H1 (cell line): ENCODE measurements around the gene MCFD2.

Source experiments
- SIN3A ChIP-seq, 2 experiments: IDR thresholded peaks in 1 of 2; conservative IDR thresholded peaks in 1 of 2; 2 replicates each; pipeline ENCODE4 v1.6.1; 2011 to 2012; ENCODE audit warnings: low read length in 2 of 2, improper control_type of control experiment in 1 of 2, low read depth in 1 of 2, mild to moderate bottlenecking in 1 of 2
- SIX5 ChIP-seq: IDR thresholded peaks from 2 replicates; pipeline ENCODE4 v1.6.1; 2011; ENCODE audit warnings: mild to moderate bottlenecking, low read depth, low read length
- TBP ChIP-seq: IDR thresholded peaks from 2 replicates; pipeline ENCODE4 v1.6.1; 2011; ENCODE audit warnings: low read depth, low read length, improper control_type of control experiment
- YY1 ChIP-seq: IDR thresholded peaks from 2 replicates; pipeline ENCODE4 v1.6.1; 2011; ENCODE audit warnings: low read depth, mild to moderate bottlenecking, low read length
- TF ChIP-seq, protein P1 (sequence below), 3 experiments: IDR thresholded peaks; 1 replicate in 2 of 3; 2 replicates in 1 of 3; pipeline versions ENCODE4 v1.5.1 to v1.6.1; 2011; ENCODE audit warnings: low read length in 3 of 3, mild to moderate bottlenecking in 3 of 3, inconsistent platforms in 2 of 3, low read depth in 1 of 3, moderate library complexity in 1 of 3; ENCODE audit not compliant: insufficient read depth in 1 of 3; ENCODE audit errors: control extremely low read depth in 1 of 3

DNA sequence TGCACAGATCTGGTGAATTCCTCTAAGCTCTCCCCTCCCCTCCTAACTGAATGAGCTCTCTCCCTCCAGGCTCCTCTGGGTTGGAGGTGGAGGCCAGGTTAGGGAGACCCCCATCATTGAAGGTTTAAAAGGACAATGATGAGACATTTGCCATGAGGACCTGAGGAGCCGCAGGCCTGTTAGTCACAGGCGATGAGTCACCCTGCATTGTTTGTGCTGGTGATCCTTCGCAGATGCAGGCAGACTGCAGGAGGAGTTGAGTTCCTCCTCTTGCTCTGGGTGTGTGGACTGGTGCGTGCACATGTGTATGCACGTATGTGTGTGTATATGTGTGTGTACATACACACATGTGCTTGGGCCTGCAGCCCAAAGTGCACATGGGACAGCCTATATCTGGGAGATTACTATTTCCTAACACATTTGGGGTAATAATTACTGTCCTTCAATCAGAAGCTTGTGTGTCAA, 42.0 kb downstream of the MCFD2 start:
- TF ChIP-seq TBP (no peak), SIX5 (no peak), YY1 (no peak), SIN3A (conservative IDR thresholded peaks at IDR 0.05 in 1 of 2, IDR thresholded peaks at IDR 0.05 in 1 of 2; ENCODE audit: low read depth in 1 of 2, low read length in 2 of 2) (no peak)
- TF ChIP-seq, protein P1, sequence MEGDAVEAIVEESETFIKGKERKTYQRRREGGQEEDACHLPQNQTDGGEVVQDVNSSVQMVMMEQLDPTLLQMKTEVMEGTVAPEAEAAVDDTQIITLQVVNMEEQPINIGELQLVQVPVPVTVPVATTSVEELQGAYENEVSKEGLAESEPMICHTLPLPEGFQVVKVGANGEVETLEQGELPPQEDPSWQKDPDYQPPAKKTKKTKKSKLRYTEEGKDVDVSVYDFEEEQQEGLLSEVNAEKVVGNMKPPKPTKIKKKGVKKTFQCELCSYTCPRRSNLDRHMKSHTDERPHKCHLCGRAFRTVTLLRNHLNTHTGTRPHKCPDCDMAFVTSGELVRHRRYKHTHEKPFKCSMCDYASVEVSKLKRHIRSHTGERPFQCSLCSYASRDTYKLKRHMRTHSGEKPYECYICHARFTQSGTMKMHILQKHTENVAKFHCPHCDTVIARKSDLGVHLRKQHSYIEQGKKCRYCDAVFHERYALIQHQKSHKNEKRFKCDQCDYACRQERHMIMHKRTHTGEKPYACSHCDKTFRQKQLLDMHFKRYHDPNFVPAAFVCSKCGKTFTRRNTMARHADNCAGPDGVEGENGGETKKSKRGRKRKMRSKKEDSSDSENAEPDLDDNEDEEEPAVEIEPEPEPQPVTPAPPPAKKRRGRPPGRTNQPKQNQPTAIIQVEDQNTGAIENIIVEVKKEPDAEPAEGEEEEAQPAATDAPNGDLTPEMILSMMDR (IDR thresholded peaks at IDR 0.05; ENCODE audit: control extremely low read depth in 1 of 3, insufficient read depth in 1 of 3, low read depth in 1 of 3, low read length in 3 of 3) = no peak
